ENCODE data around the gene TRIM9.

The TRIM9 gene

GRCh38 chr14:50979941-50980850, 114.7 kb downstream of the TRIM9 start:
- DNase-seq, result no peak
- H3K27me3 ChIP-seq, result no peaks in the 10 kb centered on the region
- H3K4me1 ChIP-seq, result no peaks in the 10 kb centered on the region; the same call in 1 of the 2 replicates
- H3K4me3 ChIP-seq (ENCODE audit: low read depth, low read length), result no peak overlapping the region
- no peaks in the 10 kb centered on the region; the same call in 1 of the 2 replicates for H3K36me3 ChIP-seq
- H3K9me3 ChIP-seq, result no peaks in the 10 kb centered on the region
- no peak for TF ChIP-seq CTCF (IDR thresholded peaks at IDR 0.05; ENCODE audit: low read depth, low read length)

- H3K4me1 ChIP-seq, result no peaks in the 10 kb centered on the region; the same call in 1 of the 2 replicates
- no peaks in the 10 kb centered on the region for H3K9me3 ChIP-seq
- H3K36me3 ChIP-seq, result no peaks in the 10 kb centered on the region; the same call in 1 of the 2 replicates
- no peak for TF ChIP-seq CTCF (IDR thresholded peaks at IDR 0.05; ENCODE audit: low read depth, low read length)
- no peaks in the 10 kb centered on the region for H3K27me3 ChIP-seq
- DNase-seq, result no peak
- no peak overlapping the region for H3K4me3 ChIP-seq (ENCODE audit: low read depth, low read length)
Observed at GRCh38 chr14:50978888-50979287, 116.0 kb downstream of the TRIM9 start.

GRCh38 chr14:50978529-50978871, 116.4 kb downstream of the TRIM9 start:
- DNase-seq, result no peak
- no peak for TF ChIP-seq CTCF (IDR thresholded peaks at IDR 0.05; ENCODE audit: low read depth, low read length)
- no peaks in the 10 kb centered on the region for H3K9me3 ChIP-seq
- H3K27me3 ChIP-seq, result no peaks in the 10 kb centered on the region
- H3K36me3 ChIP-seq, result no peaks in the 10 kb centered on the region; the same call in 1 of the 2 replicates
- H3K4me3 ChIP-seq (ENCODE audit: low read depth, low read length), result no peak overlapping the region
- no peaks in the 10 kb centered on the region; the same call in 1 of the 2 replicates for H3K4me1 ChIP-seq

GRCh38 chr14:50977863-50978528, 116.9 kb downstream of the TRIM9 start:
- H3K9me3 ChIP-seq, result no peaks in the 10 kb centered on the region
- no peak for TF ChIP-seq CTCF (IDR thresholded peaks at IDR 0.05; ENCODE audit: low read depth, low read length)
- DNase-seq, result no peak
- H3K36me3 ChIP-seq, result no peaks in the 10 kb centered on the region; the same call in 1 of the 2 replicates
- H3K4me1 ChIP-seq, result no peaks in the 10 kb centered on the region; the same call in 1 of the 2 replicates
- H3K4me3 ChIP-seq (ENCODE audit: low read depth, low read length), result no peak overlapping the region
- H3K27me3 ChIP-seq, result no peaks in the 10 kb centered on the region

GRCh38 chr14:50974118-50974517, 120.8 kb downstream of the TRIM9 start:
- Histone ChIP-seq H3K27me3 (no peaks in the 10 kb centered on the region), H3K4me3 (ENCODE audit: low read depth, low read length) (no peak overlapping the region), H3K9me3 (no peaks in the 10 kb centered on the region), H3K36me3 (no peaks in the 10 kb centered on the region; the same call in 1 of the 2 replicates), H3K4me1 (peaks cover 10% of the 10 kb centered on the region)
- no peak for DNase-seq
- no peak for TF ChIP-seq CTCF (IDR thresholded peaks at IDR 0.05; ENCODE audit: low read depth, low read length)

Measured in BE2C (cell line).